RWPE1 (cell line): ENCODE measurements around the gene NOP53.
"Not testable (repeated sequence)": the region's sequence is repeated elsewhere in the genome, so short reads cannot be mapped to it uniquely, and the experiment has no call there.

Experiments
- CTCF ChIA-PET: fragments of 350-600 bp; sonication (Branson Sonifier 250); formaldehyde crosslinking; extraction: SDS; loops from one replicate; lab custom pipeline; 2021; lab: Yijun Ruan, JAX
- POLR2A ChIA-PET: fragments of 400-600 bp; formaldehyde crosslinking; extraction: SDS; loops from one replicate; lab custom pipeline; 2020; ENCODE audit warnings: antibody characterized with exemption; ENCODE audit not compliant: low non-redundant PET; lab: Yijun Ruan, JAX
- DNase-seq: peaks from one replicate; pipeline ENCODE4 v3.0.0; 2012; ENCODE audit warnings: low spot score
- H3K27ac ChIP-seq: fragments of 450-650 bp; 2 replicates; pipeline ENCODE4 v1.5.1; 2017
- CTCF ChIP-seq: fragments of 450-650 bp; conservative IDR thresholded peaks from 2 replicates; pipeline ENCODE4 v1.5.1; 2017; ENCODE audit warnings: low read depth, mild to moderate bottlenecking

Gene NOP53

GRCh38 chr19:47781590-47782262 lies 36.4 kb downstream of the NOP53 start:
- no peak for DNase-seq
- ChIA-PET POLR2A (no interaction called here), CTCF (interaction anchor here (0.6 to 0.7 kb wide), 3 partner anchors 39 to 485 kb away, joined by 4 to 5 read pairs (median 5); no protein-coding TSS in a partner anchor)
- TF ChIP-seq CTCF, result no peak
- peak overlapping the region; percentile 85 for H3K27ac ChIP-seq

GRCh38 chr19:47786566-47786965 lies 41.2 kb downstream of the NOP53 start:
- H3K27ac ChIP-seq, result no peak overlapping the region
- DNase-seq, result no peak
- TF ChIP-seq CTCF, result no peak
- ChIA-PET CTCF (no interaction called here), POLR2A (interaction anchor here (0.5 kb wide), 1 partner anchor 19 kb away, joined by 7 read pairs; no protein-coding TSS in a partner anchor)

- POLR2A ChIA-PET, result interaction anchor here (0.6 to 0.7 kb wide), 2 partner anchors 25 to 158 kb away, joined by 4 to 6 read pairs; no protein-coding TSS in a partner anchor
- CTCF ChIA-PET, H3K27ac ChIP-seq, DNase-seq: not testable (repeated sequence)
Measured at GRCh38 chr19:47787307-47787706, 42.0 kb downstream of the NOP53 start.

GRCh38 chr19:47789811-47790210 lies 44.5 kb downstream of the NOP53 start:
- H3K27ac ChIP-seq, result peak overlapping the region; percentile 35
- peak; percentile 31 for DNase-seq
- POLR2A ChIA-PET, result interaction anchor here (0.7 kb wide), 1 partner anchor 24 kb away, joined by 4 read pairs; no protein-coding TSS in a partner anchor
- CTCF ChIA-PET, result interaction anchor here (0.6 to 1.6 kb wide), 9 partner anchors 10 to 1618 kb away, joined by 3 to 6 read pairs (median 3); no protein-coding TSS in a partner anchor

GRCh38 chr19:47790398-47790814 lies 45.1 kb downstream of the NOP53 start:
- H3K27ac ChIP-seq, result peak overlapping the region; percentile 35; the same call in 1 of the 2 replicates
- peak; percentile 87 for TF ChIP-seq CTCF
- peak; percentile 75 for DNase-seq
- CTCF ChIA-PET, result interaction anchor here (0.6 to 1.6 kb wide), 9 partner anchors 9 to 532 kb away, joined by 3 to 6 read pairs (median 3); no protein-coding TSS in a partner anchor
- POLR2A ChIA-PET, result interaction anchor here (0.7 kb wide), 1 partner anchor 25 kb away, joined by 4 read pairs; no protein-coding TSS in a partner anchor

GRCh38 chr19:47792616-47793015 lies 47.3 kb downstream of the NOP53 start:
- ChIA-PET POLR2A (no interaction called here), CTCF (interaction anchor here (0.6 kb wide), 1 partner anchor 64 kb away, joined by 3 read pairs; no protein-coding TSS in a partner anchor)
- H3K27ac ChIP-seq, result no peak overlapping the region
- no peak for TF ChIP-seq CTCF
- DNase-seq, result no peak

GRCh38 chr19:47794526-47794925 lies 49.2 kb downstream of the NOP53 start:
- H3K27ac ChIP-seq, result no peak overlapping the region
- no peak for DNase-seq
- POLR2A ChIA-PET, result no interaction called here
- TF ChIP-seq CTCF, result no peak
- CTCF ChIA-PET, result interaction anchor here (0.8 kb wide), 2 partner anchors 82 to 359 kb away, joined by 3 to 5 read pairs; partner anchors contain the start of gene EHD2
